RPMI7951 (cell line): ENCODE data around the gene AFF1. TPM values are rescaled to one million over a fixed set of nuclear protein-coding genes. Genes with fewer than 3 reads are reported as not detected.
"Not testable (repeated sequence)": the region's sequence is repeated elsewhere in the genome, so short reads cannot be mapped to it uniquely, and the experiment has no call there.

ENCODE experiments used
- DNase-seq: peaks from one replicate; pipeline ENCODE4 v3.0.0-alpha.2; 2012; ENCODE audit warnings: low read depth
- total RNA-seq: library from RNA; depleted of rRNA; stranded (reverse); fragments of >200 nt; shearing (Covaris generic); gene quantifications from 2 replicates; pipeline ENCODE4 v1.2.3, GENCODE V29; 2014

The AFF1 gene
- total RNA-seq, 1 experiment from 2014 or later, result 9.5 TPM

- peak; percentile 80 for DNase-seq
These were observed 42.9 kb downstream of the AFF1 start for GRCh38 chr4:86977621-86978184.

- no peak for DNase-seq
These were observed 43.9 kb downstream of the AFF1 start for GRCh38 chr4:86978709-86979108.

- DNase-seq, result no peak
These were observed 45.4 kb downstream of the AFF1 start for GRCh38 chr4:86980230-86980629.

GRCh38 chr4:86981789-86982188 lies 47.0 kb downstream of the AFF1 start:
- no peak for DNase-seq

GRCh38 chr4:86985852-86986251 lies 51.0 kb downstream of the AFF1 start:
- not testable (repeated sequence) for DNase-seq

- not testable (repeated sequence) for DNase-seq
These were observed 54.8 kb downstream of the AFF1 start for GRCh38 chr4:86989658-86990057.

GRCh38 chr4:86990510-86990909 lies 55.7 kb downstream of the AFF1 start:
- DNase-seq, result no peak

- no peak for DNase-seq
These were observed 57.2 kb downstream of the AFF1 start for GRCh38 chr4:86991994-86992393.

- no peak for DNase-seq
These were observed 59.3 kb downstream of the AFF1 start for GRCh38 chr4:86993909-86994681.

GRCh38 chr4:86994686-86995085 lies 59.9 kb downstream of the AFF1 start:
- no peak for DNase-seq

GRCh38 chr4:86996510-86996909 lies 61.7 kb downstream of the AFF1 start:
- DNase-seq, result not testable (repeated sequence)

- DNase-seq, result peak; percentile 14
These were observed 64.4 kb downstream of the AFF1 start for GRCh38 chr4:86999136-86999643.

- DNase-seq, result no peak
These were observed 67.9 kb downstream of the AFF1 start for GRCh38 chr4:87002682-87003043.

GRCh38 chr4:87003266-87003665 lies 68.5 kb downstream of the AFF1 start:
- peak; percentile 7 for DNase-seq

- DNase-seq, result peak; percentile 11
These were observed 70.5 kb downstream of the AFF1 start for GRCh38 chr4:87005369-87005689.

GRCh38 chr4:87005690-87006425 lies 71.0 kb downstream of the AFF1 start:
- no peak for DNase-seq

GRCh38 chr4:87006426-87006675 lies 71.5 kb downstream of the AFF1 start:
- DNase-seq, result no peak

- DNase-seq, result peak; percentile 90
These were observed 72.1 kb downstream of the AFF1 start for GRCh38 chr4:87006676-87007527.

- peak; percentile 49 for DNase-seq
These were observed 73.0 kb downstream of the AFF1 start for GRCh38 chr4:87007528-87008446.

GRCh38 chr4:87009095-87009648 lies 74.4 kb downstream of the AFF1 start:
- DNase-seq, result no peak

GRCh38 chr4:87010192-87010591 lies 75.4 kb downstream of the AFF1 start:
- DNase-seq, result no peak
